Measurements from ENCODE around the gene ZSWIM6.

Gene ZSWIM6

DNA sequence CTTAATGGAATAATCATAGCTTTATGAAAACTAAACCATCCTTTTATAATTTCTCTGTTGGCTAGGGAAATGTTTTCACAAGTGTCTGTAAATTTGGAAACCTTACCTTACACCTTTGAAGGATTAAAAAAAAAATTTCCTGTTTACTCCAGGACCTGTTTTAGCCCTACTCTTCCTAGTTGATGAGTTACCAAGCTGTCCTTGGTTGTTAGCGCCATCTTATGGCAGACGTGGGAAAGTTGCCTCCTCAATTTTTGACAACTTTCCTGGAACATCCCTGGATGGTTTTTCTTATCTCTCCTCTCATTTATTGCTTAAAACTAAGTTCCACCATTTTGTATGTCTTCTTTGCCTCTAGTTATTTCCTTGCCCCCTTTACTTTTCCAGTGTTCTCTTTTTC, 25.7 kb downstream of the ZSWIM6 start:
- H3K4me3 ChIP-seq (replicated peaks; ENCODE audit: low read depth, low read length): no peak overlapping the region
- no peaks in the 10 kb centered on the region for H3K36me3 ChIP-seq (ENCODE audit: control insufficient read depth, insufficient read depth, low read length)
- peak; percentile 39 for TF ChIP-seq CTCF (IDR thresholded peaks at IDR 0.05; ENCODE audit: insufficient read depth, low read length, poor library complexity, severe bottlenecking)
- no peaks in the 10 kb centered on the region for H3K27me3 ChIP-seq (replicated peaks; ENCODE audit: control insufficient read depth, insufficient read depth, low read length)
- DNase-seq (ENCODE audit: extremely low read depth, insufficient read length): no peak

DNA sequence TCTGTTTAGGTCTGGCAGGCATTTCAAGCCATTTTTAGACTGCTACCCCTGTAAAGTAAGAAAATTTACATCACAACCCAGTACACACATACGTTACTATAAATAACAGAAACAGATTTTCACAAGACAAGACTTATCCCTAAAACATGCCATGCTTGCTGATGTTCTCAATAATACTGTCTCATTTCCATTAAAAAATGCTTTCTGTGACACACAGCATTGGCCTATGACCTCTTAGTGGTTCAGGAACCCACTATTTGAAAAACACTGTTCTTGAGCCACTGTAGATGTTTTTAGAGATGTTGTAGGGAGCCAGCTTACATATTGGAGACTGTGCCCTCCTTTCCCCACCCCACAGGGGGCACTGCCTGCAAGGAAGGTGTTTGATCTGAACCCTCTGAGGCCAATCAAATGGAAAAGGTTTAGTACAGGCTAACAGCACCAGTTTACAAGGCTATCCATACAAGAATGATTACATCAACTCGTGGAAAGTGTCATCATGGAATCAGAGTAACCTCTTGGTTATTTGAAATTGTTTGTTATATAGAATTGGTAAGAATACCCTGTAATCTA, 30.8 kb downstream of the ZSWIM6 start:
- Histone ChIP-seq H3K4me3 (replicated peaks; ENCODE audit: low read depth, low read length) (no peak overlapping the region), H3K36me3 (ENCODE audit: control insufficient read depth, insufficient read depth, low read length) (no peaks in the 10 kb centered on the region), H3K27me3 (replicated peaks; ENCODE audit: control insufficient read depth, insufficient read depth, low read length) (no peaks in the 10 kb centered on the region)
- no peak for DNase-seq (ENCODE audit: extremely low read depth, insufficient read length)
- TF ChIP-seq CTCF (IDR thresholded peaks at IDR 0.05; ENCODE audit: insufficient read depth, low read length, poor library complexity, severe bottlenecking): peak; percentile 23

GRCh38 chr5:61363401-61364114, 31.5 kb downstream of the ZSWIM6 start:
- Histone ChIP-seq H3K27me3 (replicated peaks; ENCODE audit: control insufficient read depth, insufficient read depth, low read length) (no peaks in the 10 kb centered on the region), H3K4me3 (replicated peaks; ENCODE audit: low read depth, low read length) (no peak overlapping the region), H3K36me3 (ENCODE audit: control insufficient read depth, insufficient read depth, low read length) (no peaks in the 10 kb centered on the region)
- TF ChIP-seq CTCF (IDR thresholded peaks at IDR 0.05; ENCODE audit: insufficient read depth, low read length, poor library complexity, severe bottlenecking): no peak
- no peak for DNase-seq (ENCODE audit: extremely low read depth, insufficient read length)

- TF ChIP-seq CTCF (IDR thresholded peaks at IDR 0.05; ENCODE audit: insufficient read depth, low read length, poor library complexity, severe bottlenecking): no peak
- no peaks in the 10 kb centered on the region for H3K27me3 ChIP-seq (replicated peaks; ENCODE audit: control insufficient read depth, insufficient read depth, low read length)
- no peak overlapping the region for H3K4me3 ChIP-seq (replicated peaks; ENCODE audit: low read depth, low read length)
- no peak for DNase-seq (ENCODE audit: extremely low read depth, insufficient read length)
- H3K36me3 ChIP-seq (ENCODE audit: control insufficient read depth, insufficient read depth, low read length): no peaks in the 10 kb centered on the region
These were observed 34.6 kb downstream of the ZSWIM6 start for GRCh38 chr5:61366497-61367240.

DNA sequence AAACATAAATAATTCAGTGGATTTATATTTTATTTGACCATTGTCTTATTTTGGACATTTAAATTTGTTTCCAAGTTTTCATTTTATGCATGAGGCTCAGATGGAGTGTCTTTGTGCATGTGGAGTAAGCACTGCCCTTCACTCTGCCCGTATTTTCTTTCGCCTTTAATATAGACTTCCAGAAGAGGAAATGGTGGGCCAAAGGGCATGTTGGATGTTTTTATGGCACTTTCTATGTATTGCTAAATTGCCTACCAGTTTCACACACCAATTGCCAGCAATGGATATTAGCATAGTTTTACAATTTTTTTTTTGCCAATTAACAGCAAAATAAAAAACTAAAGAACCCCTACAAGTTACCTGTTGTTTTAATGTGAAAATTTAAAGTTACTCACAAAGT, 38.4 kb downstream of the ZSWIM6 start:
- H3K27me3 ChIP-seq (replicated peaks; ENCODE audit: control insufficient read depth, insufficient read depth, low read length): no peaks in the 10 kb centered on the region
- H3K4me3 ChIP-seq (replicated peaks; ENCODE audit: low read depth, low read length): no peak overlapping the region
- TF ChIP-seq CTCF (IDR thresholded peaks at IDR 0.05; ENCODE audit: insufficient read depth, low read length, poor library complexity, severe bottlenecking): no peak
- DNase-seq (ENCODE audit: extremely low read depth, insufficient read length): no peak
- no peaks in the 10 kb centered on the region for H3K36me3 ChIP-seq (ENCODE audit: control insufficient read depth, insufficient read depth, low read length)
